VCaP (cell line): Measurements from ENCODE around the gene DGKQ.

ENCODE experiments used
- H3K27ac ChIP-seq: fragments of 450-650 bp; 2 replicates; pipeline ENCODE4 v1.5.1; 2017
- CTCF ChIP-seq: fragments of 450-650 bp; conservative IDR thresholded peaks from 2 replicates; pipeline ENCODE4 v1.5.1; 2017; ENCODE audit warnings: mild to moderate bottlenecking, moderate library complexity

Gene DGKQ

GRCh38 chr4:973431-974397 lies at the start of gene DGKQ:
Gene DGKQ (minus strand): TSS chr4:973569. CDS start chr4:973482, 87 bp downstream.
- peak within 1 kb of the TSS; percentile 59; the same call in 1 of the 2 replicates for H3K27ac ChIP-seq

GRCh38 chr4:1022739-1023066 lies 49.3 kb upstream of the DGKQ start:
- TF ChIP-seq CTCF = no peak
- H3K27ac ChIP-seq = no peak overlapping the region

More at GRCh38 chr4:973431-974397, at the start of gene DGKQ:
- TF ChIP-seq CTCF = no peak

GRCh38 chr4:1022051-1022738 lies 48.8 kb upstream of the DGKQ start:
- 0 out of 2 replicates have a peak overlapping the region, but pooled peaks have one; percentile 11 for H3K27ac ChIP-seq

GRCh38 chr4:1021386-1022050 lies 48.1 kb upstream of the DGKQ start:
- 0 out of 2 replicates have a peak overlapping the region, but pooled peaks have one; percentile 11 for H3K27ac ChIP-seq
- TF ChIP-seq CTCF = no peak

More at GRCh38 chr4:1022051-1022738, 48.8 kb upstream of the DGKQ start:
- no peak for TF ChIP-seq CTCF

- peak overlapping the region; percentile 72; the same call in 1 of the 2 replicates for H3K27ac ChIP-seq
- no peak for TF ChIP-seq CTCF
Measured at GRCh38 chr4:1019729-1020470, 46.5 kb upstream of the DGKQ start.

- no peak for TF ChIP-seq CTCF
- H3K27ac ChIP-seq = peak overlapping the region; percentile 72; the same call in 1 of the 2 replicates
Measured at GRCh38 chr4:1019320-1019719, 46.0 kb upstream of the DGKQ start.
